Measurements from ENCODE around the gene ELMOD3.
"Not testable (repeated sequence)": the region's sequence is repeated elsewhere in the genome, so short reads cannot be mapped to it uniquely, and the experiment has no call there.

Gene ELMOD3

DNA sequence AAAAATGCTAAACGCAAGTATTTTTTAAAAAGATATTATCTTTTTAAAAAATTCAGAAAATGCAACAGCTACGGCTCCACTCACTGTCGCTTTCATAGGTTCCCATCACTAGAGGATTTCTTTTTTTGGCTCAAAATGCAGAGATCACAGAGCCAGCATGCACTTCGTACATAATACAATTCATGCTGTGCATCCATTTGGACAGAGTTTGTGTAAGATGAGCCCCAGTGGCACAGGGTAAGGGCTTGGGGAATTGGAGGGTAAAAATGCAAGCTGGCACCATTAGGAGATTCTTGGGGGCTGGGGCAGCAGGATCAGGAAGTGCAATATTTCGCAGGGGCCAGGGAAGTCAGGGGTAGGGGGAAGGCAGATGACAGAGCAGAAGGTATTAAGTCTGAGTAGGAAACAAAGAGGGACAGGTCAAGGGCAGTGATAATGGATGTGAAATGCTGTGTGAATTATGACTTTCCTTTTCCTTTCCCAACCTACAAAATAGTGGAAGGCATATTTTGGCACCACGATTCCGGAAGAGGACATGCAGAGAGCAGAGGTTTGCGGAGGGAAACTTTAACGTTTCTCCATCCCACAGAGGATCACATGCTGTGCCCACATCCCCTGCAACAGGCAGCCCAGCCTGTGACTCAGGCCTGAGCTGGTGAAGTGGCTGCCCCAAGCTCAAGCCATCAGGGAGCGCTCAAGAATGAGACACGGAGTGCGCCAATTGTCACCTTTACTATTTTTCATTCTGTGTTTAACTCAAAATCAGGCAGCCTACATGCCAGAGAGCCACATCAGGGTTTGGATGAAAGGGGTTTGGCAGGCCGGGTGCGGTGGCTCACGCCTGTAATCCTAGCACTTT, 50.9 kb downstream of the ELMOD3 start:
- peak; percentile 75 for DNase-seq

DNA sequence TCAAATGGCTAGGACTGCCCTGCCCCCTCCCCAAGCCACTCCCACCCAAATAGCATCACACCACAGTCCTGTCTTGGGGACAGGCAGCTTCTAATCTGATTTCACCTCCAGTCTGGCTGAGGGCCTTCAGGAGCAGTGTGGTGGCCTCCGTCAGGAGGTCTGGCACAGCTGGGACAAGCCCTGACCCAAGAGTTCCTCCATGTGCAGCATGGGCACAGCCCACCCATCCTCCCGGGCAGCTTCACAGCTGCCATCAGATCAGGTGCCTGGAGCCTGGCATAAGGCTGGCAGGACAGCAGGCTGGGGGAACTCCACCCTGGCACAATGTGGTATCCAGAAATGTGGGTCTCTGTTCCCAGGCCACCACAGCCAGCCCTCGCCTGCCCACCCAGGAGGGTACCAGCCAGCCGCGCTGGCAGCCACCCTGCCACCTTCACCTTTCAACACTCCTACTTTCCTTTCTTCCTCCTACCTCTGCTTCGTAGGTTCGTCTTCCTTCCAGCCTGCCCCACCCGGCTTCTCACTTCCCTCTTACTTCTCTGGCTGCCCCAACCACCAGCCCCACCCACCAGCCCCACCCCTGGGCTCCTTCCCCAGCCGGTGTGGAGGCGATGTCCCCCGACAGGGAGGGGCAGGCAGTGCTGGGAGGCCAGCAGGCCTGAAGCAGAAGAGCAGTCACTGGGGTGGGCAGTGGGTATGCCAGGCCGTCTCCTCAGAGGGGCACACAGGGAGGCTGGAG, 55.4 kb downstream of the ELMOD3 start, which contains the start of gene CAPG:
Gene CAPG (minus strand): TSS at position 522 of the 739 bp plus-strand sequence. CDS start 8,221 bp downstream, outside the sequence.
- peak; percentile 49 for DNase-seq

DNA sequence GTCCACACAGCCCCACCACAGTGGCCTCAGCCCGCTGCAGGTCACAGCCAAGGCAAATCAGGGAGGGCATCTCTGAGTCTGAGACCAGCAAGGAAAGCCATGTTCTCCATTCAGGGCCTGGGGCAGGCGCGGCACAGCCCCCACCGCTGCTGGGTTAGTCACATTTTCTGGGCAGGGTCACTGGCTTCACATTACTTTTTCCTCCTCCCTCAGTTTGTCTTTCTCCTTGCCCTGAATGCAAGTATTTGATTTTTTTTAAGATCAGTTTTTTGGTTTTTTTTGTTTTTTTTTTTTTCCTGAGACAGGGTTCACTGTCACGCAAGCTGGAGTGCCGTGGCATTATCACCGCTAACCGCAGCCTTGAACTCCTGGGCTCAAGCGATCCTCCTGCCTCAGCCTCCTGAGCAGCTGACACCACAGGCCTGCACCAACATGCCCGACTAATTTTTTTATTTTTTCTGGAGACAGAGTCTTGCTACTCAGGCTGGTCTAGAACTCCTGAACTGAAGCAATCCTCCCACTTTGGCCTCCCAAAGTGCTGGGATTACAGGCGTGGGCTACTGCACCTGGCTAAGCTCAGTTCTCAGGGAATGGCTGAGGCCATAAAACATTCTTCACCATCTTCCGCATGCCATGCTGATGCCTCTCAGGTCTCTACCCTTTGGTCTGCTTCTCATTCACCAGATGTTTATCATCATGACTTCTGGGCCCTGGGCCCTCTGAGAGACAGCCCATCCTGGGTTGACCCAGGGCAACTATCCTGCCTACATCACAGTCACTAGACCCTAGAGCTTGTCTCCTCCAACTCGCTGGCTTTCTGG, 56.2 kb downstream of the ELMOD3 start:
- no peak for DNase-seq

DNA sequence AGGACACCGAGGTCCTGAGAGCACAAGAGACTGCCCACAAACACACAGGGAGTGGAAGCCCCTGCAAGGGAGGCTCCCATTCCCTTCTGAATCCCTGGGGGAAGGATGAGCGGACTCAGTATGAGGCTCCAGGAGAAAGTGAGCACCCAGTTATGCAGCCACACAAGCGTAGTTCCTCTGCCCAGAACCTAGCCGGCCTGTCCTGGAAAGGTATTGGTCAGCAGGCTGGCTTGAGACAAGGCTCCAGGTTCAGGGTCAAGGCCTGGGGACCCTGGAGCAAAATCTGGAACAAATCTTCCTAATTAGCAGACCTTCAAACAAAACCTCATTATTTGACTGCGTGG, 56.8 kb downstream of the ELMOD3 start:
- DNase-seq, result no peak

DNA sequence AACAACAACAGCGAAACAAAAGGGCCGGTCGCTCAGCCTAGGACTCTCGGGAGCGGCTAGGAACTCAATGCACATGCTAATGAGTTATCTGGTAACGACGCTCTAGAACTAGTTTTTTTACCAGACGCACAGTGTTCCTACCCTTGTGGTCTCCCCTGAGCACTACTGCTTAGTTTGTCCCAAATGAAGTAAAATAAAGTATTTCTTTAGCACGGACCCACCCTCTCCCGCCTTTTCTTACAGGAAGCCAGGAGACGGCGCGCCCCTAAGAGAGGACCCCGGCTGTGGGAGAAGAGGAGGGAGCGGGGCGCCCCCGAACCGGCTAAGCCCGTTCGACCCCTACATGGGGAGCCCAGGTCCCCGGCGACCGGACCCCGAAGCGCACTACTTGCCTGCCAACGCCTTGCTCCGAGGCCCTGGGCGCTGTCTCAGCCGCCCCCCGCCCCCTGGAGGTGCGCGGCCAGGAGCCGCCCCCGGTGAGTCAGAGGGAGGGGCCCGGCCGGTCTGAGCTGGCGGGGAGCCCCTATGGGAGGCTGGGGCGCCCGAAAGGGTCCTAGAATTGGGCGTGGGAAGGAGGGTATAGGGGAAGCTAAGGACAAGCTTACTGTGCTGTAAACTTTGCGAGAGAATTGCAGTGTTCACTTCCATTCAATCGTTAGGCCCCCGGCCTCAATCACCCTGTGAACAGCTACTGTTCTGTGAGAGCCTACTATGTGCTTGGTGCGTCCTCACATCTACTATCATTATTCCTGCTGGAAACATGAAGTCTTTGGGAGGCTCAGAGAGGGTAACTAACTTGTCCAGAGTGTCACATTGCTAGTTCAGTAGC, 59.2 kb downstream of the ELMOD3 start:
- DNase-seq, result peak; percentile 28

DNA sequence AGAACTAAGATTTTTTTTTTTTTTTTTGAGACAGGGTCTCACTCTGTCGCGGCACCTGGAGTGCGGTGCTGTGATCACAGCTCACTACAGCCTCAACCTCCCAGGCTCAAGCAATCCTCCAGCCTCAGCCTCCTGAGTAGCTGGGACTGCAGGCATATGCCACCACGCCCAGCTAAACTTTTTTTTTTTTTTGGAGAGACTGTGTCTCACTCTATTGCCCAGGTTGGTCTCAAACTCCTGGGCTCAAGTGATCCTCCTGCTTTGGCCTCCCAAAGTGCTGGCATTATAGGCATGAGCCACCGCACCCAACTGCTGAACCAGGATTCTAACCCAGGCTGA, 59.8 kb downstream of the ELMOD3 start:
- not testable (repeated sequence) for DNase-seq

DNA sequence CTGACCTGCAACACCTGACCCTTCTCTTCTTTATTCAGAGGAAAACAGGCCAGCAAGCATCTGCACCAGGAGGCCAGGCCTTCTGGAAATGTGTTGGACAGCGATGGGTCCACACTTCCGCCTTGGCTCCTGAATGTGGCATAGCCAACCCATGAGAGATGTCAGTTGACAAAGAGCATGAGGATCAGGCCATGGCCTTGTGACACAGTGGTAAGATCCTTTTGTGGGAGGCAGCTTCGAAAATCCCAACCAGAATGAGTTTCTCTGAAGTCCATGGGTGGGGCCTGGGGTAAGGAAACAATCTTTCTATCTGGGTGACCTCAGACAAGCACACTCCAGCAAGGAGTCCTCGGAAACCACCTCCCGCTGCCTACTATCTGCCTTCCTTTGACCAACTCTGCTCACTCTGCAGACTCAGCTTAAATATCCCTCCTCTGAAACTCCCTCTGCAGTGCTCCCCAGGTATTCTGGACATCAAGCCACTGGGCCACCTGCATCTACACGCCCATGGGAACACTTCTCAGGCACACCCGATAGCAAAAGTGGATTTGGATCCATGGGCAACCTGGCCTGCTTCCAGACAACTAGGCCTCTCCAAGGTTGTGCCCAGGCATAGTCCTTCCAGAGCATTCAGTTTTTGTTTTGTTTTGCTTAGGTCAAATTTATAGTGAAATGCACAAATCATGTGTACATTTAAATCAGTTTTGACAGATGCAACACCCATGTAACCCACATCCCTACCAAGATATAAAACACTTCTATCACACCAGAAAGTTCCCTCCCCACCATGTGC, 60.4 kb downstream of the ELMOD3 start:
- no peak for DNase-seq

DNA sequence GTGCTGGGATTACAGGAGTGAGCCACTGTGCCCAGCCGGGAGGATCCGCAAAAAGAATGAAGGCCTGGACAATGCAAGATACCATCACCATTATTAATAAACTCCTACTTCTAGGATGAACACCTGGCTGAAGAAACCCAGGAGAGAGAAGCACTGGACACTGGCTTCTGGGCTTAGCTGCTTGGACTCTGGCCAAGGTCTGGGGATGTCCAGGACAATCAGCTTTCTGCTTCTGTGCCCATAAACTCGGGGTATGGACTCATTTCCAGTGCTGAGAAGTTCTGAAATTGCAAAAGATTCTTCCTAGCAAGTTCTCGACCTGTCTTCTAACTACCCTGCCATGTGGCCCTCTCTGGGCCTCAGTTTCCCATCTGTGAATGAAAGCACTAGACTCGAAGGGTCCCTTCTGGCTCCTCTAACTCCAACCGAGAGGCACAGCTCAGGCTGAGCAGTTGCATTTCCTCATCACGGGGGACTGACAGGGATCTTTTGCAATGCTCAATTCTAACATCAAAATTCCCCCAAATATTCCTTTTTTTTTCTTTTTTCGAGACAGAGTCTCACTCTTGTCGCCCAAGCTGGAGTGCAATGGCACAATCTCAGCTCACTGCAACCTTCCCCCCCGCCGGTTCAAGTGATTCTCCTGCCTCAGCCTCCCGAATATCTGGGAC, 61.5 kb downstream of the ELMOD3 start:
- DNase-seq, result no peak

DNA sequence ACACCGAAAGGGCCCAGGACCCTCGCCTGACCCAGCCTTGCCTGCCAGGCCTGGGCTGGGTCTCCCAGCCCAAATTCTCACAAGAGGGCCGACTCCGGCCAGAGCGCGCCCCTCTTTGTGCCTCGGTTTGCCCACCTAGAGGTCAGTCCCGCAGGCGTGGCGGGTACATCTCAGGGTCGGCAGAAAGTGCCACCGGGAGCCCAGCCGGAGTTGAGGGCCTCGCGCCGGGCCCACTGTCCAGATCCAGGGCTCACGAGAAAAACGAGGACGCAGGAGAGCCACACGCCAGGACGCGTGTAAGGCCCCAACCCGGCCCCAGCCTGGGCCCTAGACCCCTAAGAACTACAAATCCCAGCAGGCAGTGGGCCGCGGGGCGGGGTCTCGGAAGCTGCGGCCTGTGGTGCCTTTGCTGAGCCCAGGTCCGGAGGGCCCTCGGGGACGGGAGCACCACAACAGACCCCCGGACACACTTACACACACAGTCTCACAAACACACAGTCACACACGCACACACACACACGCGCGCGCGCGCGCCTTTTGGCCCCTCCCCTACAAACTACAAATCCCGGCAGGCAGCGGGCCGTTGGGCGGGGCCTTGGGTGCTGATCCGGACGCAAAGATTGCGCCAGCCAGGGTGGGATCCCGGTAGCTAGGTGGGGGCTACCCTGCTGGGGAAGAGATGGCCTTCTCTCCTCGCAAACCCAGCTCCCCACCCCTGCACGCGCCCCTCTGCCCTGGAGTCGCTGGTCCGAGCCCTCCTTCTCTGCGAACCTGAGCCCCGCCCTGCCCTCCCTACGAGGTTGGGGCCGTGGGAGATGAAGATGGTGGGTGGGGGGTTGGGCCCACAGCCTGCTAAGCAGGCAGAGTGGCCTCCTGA, 63.8 kb downstream of the ELMOD3 start, which contains the start of gene SH2D6:
Gene SH2D6 (plus strand): TSS at position 583 of the 877 bp plus-strand sequence. CDS start 10,752 bp downstream, outside the sequence.
- DNase-seq, result peak; percentile 77

DNA sequence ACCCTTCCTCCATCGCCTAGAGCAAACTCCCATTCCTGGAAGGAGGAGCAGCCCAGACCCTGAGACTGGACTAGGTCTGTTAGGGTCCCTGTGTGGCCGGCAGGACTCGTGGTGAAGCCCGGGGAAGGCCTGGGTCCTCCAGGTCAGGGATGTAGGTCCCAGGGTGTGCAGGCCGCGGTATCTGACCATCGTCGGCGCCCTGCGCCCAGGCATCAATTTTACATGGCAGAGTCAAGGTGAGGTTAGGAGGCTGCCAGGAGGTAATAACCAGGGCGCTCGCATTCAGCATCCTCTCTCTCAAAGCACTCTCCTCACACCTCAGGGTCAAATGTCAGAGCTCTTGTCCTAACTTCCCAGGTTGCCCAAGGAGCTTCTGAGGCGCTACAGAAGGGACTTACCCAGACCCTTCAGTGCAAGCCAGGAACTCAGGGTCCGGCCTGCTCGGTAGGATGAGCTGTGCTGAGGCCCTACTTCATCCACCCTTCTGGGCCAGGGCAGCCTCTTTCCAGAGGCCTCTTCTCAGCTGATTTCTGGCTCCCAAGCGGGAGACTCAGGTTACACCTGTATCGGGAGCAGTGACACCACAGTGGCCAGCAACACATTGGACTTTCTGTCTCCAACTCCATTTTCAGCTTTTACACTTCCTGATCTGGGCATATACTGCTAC, 64.6 kb downstream of the ELMOD3 start:
- no peak for DNase-seq

DNA sequence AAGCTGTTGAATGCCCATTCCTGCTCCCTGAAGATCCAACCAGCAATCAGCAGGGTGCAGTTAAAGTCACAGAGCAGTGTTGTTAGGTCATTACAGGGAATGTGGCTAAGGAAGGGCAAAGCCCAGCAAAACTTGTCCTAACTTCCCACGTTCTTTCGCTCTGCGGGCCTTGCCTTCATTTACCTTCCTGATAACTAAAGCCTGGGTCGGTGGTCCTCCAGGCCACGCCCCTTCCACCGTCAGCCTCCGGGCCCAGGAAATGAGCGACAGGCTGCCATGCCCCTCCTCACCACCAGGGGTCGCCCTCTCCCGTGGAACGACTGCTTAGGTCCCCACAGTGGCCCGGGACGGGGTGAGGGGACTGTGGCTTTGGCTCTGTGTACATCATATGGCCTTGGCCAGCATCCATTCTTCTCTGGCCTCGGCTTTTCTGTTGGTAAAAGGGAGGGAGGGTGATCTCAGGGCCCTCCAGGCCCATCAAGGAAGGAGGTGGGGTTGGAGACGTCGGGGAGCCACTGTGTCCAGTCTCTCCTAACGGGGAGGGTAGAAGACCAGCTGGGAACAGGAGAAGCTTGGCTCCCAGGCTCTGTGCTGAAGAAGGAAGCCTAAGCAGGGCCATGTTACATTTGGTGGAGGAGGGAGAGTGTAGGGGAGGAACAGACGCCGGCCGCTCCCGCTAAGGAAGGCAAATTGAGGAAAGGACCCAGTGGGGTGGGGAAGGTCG, 66.1 kb downstream of the ELMOD3 start:
- peak; percentile 79 for DNase-seq

DNA sequence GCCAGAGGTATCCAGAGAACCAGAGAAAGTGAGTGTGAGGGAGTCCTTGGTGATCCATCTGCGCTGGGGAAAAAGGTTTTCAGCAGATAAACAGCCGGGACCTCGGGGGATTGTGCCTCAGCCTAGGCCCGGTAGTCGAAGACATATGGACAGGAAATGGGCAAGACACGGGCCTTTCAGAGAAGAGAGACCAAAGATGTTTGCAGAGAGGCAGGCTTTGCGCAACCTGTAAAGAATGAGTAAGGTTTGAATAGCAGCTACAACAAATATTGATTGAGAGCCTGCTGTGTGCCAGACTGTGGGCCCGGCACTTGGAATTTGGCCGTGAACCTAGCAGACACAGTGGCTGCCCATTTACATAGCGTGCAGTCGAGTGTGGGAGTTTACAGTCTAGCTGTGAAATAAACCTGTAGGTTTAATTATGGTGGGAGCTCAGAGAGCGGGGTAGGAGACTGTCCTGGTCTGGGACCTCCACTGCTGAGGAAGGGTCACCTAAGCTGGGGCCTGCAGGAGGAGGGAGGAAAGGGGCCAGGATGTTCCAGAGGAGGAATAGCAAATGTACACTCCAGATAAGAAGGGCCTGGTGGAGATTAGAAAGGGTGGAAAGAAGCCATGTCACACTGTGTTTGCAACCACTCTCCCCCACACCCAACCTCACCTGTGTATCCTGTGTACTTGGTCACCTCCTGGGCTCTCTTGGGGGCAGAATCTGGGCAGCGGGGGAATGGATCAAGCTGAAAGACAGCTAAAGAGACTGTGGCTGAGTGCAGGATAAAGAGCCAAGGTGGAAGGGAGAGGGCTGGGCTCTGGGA, 66.9 kb downstream of the ELMOD3 start:
- DNase-seq, result no peak

DNA sequence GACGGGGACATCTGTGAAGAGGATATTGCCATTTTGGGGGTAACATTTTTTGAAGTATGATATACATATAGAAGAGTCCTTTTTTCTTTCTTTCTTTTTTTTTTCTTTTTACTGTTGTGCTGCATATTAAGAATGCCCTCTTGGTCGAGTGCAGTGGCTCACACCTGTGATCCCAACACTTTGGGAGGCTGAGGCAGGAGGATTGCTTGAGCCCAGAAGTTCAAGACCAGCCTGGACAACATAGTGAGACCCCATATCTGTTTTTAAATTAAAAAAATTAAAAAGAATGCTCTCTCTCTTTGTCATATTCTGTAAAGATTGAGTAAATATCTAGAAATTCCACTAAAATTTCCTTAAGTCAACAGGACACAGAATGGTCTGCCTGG, 67.5 kb downstream of the ELMOD3 start:
- DNase-seq, result no peak

DNA sequence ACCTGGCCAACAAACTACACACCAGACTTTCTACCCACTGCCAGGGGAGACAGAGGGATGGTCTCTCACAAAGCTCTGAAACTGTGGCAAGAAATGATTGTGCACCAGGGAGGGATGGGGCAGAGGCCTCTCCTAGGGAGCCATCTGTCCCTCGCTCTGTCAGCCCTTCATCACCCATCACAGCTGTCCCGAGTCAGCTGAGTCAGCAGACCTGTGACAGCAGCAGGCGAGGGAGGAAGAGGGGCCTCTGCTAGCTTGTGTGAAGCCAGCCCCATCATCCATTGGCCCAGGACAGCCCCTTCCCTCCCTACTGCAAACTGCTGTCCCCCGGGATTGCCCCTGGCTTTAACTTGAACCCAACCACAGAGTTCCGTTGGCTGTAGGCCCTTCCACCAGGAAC, 69.0 kb downstream of the ELMOD3 start:
- DNase-seq, result no peak

DNA sequence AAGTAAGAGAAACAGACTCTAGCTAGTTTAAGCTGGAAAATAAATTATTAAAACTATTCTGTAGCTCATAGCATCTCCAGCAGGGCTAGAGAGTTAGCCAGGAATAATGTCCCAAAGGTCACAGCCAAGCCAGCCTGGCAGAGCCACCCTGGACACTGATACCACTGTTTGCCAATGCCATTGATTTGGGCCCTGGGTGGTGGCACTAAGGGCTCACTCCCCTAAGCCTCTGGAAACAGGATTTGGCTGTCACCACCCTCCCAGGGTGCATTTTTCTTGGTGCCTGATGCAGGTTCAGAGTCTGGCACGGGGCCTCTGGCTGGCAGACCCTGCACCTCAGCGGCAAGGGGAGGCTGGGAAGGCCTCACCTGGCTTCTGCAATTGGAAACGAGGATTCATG, 71.0 kb downstream of the ELMOD3 start:
- no peak for DNase-seq

DNA sequence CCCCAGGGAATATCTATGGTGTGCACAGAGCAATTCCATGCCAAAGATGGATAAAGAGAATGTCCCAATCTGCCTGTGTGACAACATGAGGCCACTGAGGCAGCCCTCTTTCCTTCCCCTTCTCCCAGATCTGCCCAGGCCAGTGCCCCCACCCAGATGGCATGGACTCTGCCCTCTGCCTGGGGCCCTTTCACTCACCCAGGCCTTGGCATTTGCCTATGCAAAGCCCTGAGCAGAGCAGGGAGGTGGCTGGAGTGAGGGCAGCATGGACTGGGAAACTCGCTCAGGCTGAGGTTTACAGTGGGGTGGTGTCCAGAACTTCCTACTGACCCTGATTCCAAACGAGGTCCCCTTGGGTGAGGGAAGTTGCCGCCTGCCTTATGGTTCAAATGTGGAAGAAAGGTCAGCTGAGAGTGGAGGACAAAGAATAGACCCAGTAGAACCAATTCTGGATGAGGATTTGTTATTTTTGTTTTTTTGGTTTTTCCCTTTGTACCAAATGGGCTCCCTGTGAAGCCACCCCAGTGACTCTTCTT, 72.8 kb downstream of the ELMOD3 start:
- DNase-seq, result no peak

DNA sequence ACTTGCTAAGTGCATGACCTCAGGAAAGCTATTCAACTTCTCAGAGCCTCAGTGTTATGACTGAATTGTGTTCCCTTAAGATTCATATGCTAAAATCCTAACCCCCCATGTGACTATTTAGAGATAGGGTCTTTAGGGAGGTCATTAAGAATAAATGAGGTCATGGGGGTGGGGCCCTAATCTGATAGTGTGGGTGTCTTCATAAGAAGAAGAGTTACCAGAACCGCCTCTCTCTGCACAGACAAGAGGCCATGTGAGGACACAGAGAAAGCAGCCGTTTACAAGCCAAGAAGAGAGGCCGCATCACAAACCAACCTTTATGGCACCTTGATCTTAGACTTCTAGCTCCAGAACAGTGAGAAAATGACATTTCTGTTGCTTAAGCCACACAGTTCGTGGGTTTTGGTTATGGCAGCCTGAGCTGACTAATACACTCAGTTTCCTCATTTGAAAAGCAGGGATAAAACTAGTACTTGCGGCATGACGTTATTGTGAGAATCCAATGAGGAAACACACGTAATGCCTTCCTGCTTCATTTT, 73.8 kb downstream of the ELMOD3 start:
- DNase-seq, result no peak
